Measurements from ENCODE around the gene ITGA3. TPM values are rescaled to one million over a fixed set of nuclear protein-coding genes. Genes with fewer than 3 reads are reported as not detected.

Gene ITGA3
- total RNA-seq, 1 donor from 2014 or later: 143 TPM

DNA sequence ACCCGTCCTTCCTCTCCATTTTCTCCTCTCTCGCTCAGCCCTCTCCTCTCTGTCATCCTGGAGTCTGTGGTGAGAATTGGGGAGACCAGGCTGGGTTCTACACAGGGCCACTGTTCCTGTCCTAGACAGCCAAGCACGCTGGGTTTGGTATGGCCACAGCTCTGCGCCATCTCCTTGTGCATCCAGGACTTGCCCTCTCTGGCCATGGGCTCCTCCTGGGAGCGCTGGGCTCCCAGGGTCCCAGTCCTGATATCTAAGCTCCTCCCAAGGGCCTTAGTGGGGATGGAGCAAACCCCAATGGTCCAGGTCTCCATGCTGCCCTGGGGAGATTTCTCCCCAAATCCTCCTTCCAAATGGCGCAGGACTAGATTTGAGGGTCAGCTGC, 27.2 kb upstream of the ITGA3 start:
- no peak for DNase-seq (ENCODE audit: low spot score in 2 of 2, unreplicated experiment in 2 of 2)
- H3K9me3 Mint-ChIP-seq: no peaks in the 10 kb centered on the region
- H3K27me3 Mint-ChIP-seq (ENCODE audit: low read depth): no peaks in the 10 kb centered on the region
- peak overlapping the region; percentile 93 for H3K27ac Mint-ChIP-seq
- peaks cover 35% of the 10 kb centered on the region for H3K4me1 Mint-ChIP-seq
- peak overlapping the region; percentile 39 for H3K4me3 Mint-ChIP-seq
- H3K36me3 Mint-ChIP-seq: no peaks in the 10 kb centered on the region
- TF ChIP-seq, protein P1, sequence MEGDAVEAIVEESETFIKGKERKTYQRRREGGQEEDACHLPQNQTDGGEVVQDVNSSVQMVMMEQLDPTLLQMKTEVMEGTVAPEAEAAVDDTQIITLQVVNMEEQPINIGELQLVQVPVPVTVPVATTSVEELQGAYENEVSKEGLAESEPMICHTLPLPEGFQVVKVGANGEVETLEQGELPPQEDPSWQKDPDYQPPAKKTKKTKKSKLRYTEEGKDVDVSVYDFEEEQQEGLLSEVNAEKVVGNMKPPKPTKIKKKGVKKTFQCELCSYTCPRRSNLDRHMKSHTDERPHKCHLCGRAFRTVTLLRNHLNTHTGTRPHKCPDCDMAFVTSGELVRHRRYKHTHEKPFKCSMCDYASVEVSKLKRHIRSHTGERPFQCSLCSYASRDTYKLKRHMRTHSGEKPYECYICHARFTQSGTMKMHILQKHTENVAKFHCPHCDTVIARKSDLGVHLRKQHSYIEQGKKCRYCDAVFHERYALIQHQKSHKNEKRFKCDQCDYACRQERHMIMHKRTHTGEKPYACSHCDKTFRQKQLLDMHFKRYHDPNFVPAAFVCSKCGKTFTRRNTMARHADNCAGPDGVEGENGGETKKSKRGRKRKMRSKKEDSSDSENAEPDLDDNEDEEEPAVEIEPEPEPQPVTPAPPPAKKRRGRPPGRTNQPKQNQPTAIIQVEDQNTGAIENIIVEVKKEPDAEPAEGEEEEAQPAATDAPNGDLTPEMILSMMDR (IDR thresholded peaks at IDR 0.05; ENCODE audit: unreplicated experiment): no peak

DNA sequence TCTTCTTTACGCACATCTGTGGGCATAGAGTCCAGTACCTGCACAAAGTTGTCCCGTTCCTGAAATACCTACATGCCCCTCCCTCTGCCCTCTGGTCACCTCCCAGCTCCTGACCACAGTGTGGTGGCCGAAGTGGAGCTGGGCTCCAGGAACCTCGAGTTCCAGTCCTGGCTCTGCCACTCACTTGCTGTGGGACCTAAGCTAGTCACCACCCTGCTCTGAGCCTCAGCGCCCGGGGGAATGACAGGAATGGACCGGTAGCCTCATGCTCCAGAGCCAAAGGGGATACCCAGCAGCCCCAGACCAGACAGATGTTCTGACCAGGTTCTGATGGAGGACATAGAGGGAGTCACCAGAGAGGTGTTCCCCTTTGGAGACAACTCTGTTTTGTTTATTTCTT, 26.7 kb upstream of the ITGA3 start:
- H3K4me3 Mint-ChIP-seq: no peak overlapping the region
- TF ChIP-seq, protein P1 (IDR thresholded peaks at IDR 0.05; ENCODE audit: unreplicated experiment): no peak
- peak overlapping the region; percentile 93 for H3K27ac Mint-ChIP-seq
- DNase-seq (ENCODE audit: low spot score in 2 of 2, unreplicated experiment in 2 of 2): no peak
- peaks cover 38% of the 10 kb centered on the region for H3K4me1 Mint-ChIP-seq
- H3K36me3 Mint-ChIP-seq: no peaks in the 10 kb centered on the region
- no peaks in the 10 kb centered on the region for H3K27me3 Mint-ChIP-seq (ENCODE audit: low read depth)
- H3K9me3 Mint-ChIP-seq: no peaks in the 10 kb centered on the region

DNA sequence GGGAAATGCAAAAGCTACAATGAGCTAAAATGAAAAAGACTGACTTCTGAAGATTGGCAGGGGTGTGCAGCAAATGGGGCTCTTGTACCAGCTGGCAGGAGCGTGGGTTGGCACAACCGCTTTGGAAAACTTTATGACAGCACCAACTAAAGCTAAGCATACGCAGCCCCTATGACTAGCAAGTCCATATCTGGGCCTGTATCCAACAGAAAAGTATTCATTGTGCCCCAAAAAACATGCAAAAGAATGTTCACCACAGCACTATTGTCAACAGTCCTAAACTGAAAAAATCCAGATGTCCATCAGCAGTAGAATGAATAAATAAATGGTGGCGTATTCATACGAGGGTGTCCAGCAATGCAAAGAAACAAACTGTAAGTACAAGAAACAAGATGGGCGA, 22.6 kb upstream of the ITGA3 start:
- no peak overlapping the region for H3K27ac Mint-ChIP-seq

DNA sequence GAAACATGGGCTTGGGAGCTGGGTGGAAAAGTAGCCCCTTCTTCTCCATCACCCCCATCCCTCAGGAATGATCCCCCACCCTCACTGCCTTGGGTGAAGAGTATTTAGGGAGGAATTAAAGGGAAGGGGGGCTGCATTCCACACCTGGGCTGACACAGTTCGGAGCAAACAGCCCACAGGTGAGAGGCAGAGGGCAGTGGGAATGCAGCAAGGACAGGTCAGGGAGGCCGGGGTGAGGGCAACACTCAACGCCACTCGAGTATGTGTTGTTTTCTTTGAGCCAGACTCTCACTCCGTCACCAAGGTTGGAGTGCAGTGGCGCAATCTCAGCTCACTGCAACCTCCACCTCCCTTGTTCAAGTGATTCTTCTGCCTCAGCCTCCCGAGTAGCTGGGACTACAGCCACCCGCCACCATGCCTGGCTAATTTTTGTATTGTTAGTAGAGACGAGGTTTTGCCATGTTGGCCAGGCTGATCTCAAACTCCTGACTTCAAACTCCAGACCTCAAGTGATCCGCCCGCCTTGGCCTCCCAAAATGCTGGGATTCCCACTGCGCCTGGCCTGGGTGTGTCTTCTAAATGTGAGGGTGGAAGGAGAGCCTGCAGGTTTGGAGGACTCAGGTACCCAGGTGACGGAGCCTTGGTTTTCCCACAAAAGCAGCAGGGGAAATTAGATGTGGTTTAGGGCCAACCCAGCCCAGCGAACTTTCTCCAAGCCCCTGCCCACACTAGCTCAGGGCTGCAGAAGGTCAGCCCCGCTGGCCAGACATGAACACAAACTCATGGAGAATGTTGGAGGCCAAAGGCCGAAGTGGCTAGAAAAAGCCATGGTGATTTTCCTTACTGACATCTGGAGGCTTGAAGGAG, 21.2 kb upstream of the ITGA3 start:
- H3K27ac Mint-ChIP-seq: peak overlapping the region; percentile 85
- no peaks in the 10 kb centered on the region for H3K9me3 Mint-ChIP-seq
- peaks cover 52% of the 10 kb centered on the region for H3K4me1 Mint-ChIP-seq
- no peaks in the 10 kb centered on the region for H3K27me3 Mint-ChIP-seq (ENCODE audit: low read depth)
- H3K4me3 Mint-ChIP-seq: no peak overlapping the region
- no peak for DNase-seq (ENCODE audit: low spot score in 2 of 2, unreplicated experiment in 2 of 2)
- no peaks in the 10 kb centered on the region for H3K36me3 Mint-ChIP-seq
- TF ChIP-seq, protein P1 (IDR thresholded peaks at IDR 0.05; ENCODE audit: unreplicated experiment): no peak

More for the DNA sequence above, 22.6 kb upstream of the ITGA3 start:
- peaks cover 60% of the 10 kb centered on the region for H3K4me1 Mint-ChIP-seq
- TF ChIP-seq, protein P1 (IDR thresholded peaks at IDR 0.05; ENCODE audit: unreplicated experiment): no peak
- H3K27me3 Mint-ChIP-seq (ENCODE audit: low read depth): no peaks in the 10 kb centered on the region
- DNase-seq (ENCODE audit: low spot score in 2 of 2, unreplicated experiment in 2 of 2): no peak
- no peaks in the 10 kb centered on the region for H3K36me3 Mint-ChIP-seq
- no peaks in the 10 kb centered on the region for H3K9me3 Mint-ChIP-seq
- no peak overlapping the region for H3K4me3 Mint-ChIP-seq

DNA sequence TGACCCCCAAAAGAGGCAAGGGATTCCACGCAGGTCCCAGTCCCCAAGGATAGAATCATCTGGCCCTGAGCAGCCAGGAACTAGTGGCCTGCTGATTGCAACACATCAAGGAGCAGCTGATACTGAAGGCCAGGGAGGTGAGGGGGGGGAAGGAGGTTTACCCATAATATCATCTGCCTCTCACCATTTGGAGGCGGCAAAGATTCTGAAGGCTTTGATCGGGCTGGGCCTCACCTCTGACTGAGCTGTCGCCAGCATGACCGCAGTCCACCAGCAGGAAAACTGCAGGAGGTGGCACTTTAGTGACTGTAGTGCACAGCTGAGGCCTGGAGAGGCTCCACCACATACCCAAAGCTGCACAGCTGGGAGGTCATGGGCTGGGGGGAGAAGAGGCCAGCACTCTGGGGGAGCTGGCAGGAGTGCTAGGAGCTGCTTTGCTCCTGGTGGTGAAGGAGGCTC, 20.5 kb upstream of the ITGA3 start:
- TF ChIP-seq, protein P1 (IDR thresholded peaks at IDR 0.05; ENCODE audit: unreplicated experiment): no peak
- Mint-ChIP-seq H3K27me3 (ENCODE audit: low read depth) (no peaks in the 10 kb centered on the region), H3K36me3 (no peaks in the 10 kb centered on the region), H3K4me3 (no peak overlapping the region), H3K27ac (peak overlapping the region; percentile 16), H3K4me1 (peaks cover 49% of the 10 kb centered on the region), H3K9me3 (no peaks in the 10 kb centered on the region)
- no peak for DNase-seq (ENCODE audit: low spot score in 2 of 2, unreplicated experiment in 2 of 2)
